ENCODE results near the gene TSPAN16. TPM values are rescaled to one million over a fixed set of nuclear protein-coding genes. Genes with fewer than 3 reads are reported as not detected.

The TSPAN16 gene
- total RNA-seq, 2 experiments from 2014 or later = not detected

GRCh38 chr19:11273989-11274388 is 22.0 kb upstream of the TSPAN16 start:
- no peak overlapping the region for H3K4me2 ChIP-seq (ENCODE audit: low read length)
- no peaks in the 10 kb centered on the region for H4K20me1 ChIP-seq (ENCODE audit: insufficient read depth, low read length)
- no peaks in the 10 kb centered on the region for H3K79me2 ChIP-seq (ENCODE audit: insufficient read depth, low read depth, low read length)
- BruUV-seq (replicated peaks) = no TSS peak
- H3K9me2 ChIP-seq (ENCODE audit: insufficient read depth, low read length) = no peaks in the 10 kb centered on the region
- DNase-seq (ENCODE audit: low spot score) = no peak
- CTCF ChIA-PET (ENCODE audit: unreplicated experiment) = no interaction called here
- H2AFZ ChIP-seq (ENCODE audit: low read length) = no peak overlapping the region
- no peaks in the 10 kb centered on the region for H3K9me3 ChIP-seq (ENCODE audit: low read length)
- H3K4me1 ChIP-seq (ENCODE audit: insufficient read depth, low read length, poor library complexity, severe bottlenecking) = no peaks in the 10 kb centered on the region
- no peak overlapping the region for H3K4me3 ChIP-seq (ENCODE audit: low read depth, low read length, poor library complexity, severe bottlenecking)
- intact Hi-C loops (cut with micrococcal nuclease; ENCODE audit: unreplicated experiment) = no loop called here
- TF ChIP-seq EZH2phosphoT487 (IDR thresholded peaks at IDR 0.05; ENCODE audit: borderline replicate concordance, low read depth, low read length) (no peak), CTCF (conservative IDR thresholded peaks at IDR 0.05; ENCODE audit: low read length) (no peak)
- H3K36me3 ChIP-seq (ENCODE audit: insufficient read depth, low read length) = no peaks in the 10 kb centered on the region
- POLR2A ChIA-PET = interaction anchor here (0.5 to 0.7 kb wide), 2 partner anchors 50 to 204 kb away, joined by 3 read pairs; no protein-coding TSS in a partner anchor
- H3K27ac ChIP-seq (ENCODE audit: low read depth, low read length, poor library complexity, severe bottlenecking) = no peak overlapping the region

GRCh38 chr19:11274533-11275086 is 21.4 kb upstream of the TSPAN16 start:
- intact Hi-C loops (cut with micrococcal nuclease; ENCODE audit: unreplicated experiment) = no loop called here
- TF ChIP-seq EZH2phosphoT487 (IDR thresholded peaks at IDR 0.05; ENCODE audit: borderline replicate concordance, low read depth, low read length) = no peak
- no peak for TF ChIP-seq CTCF (conservative IDR thresholded peaks at IDR 0.05; ENCODE audit: low read length)
- Histone ChIP-seq H3K27ac (ENCODE audit: low read depth, low read length, poor library complexity, severe bottlenecking) (no peak overlapping the region), H3K4me3 (ENCODE audit: low read depth, low read length, poor library complexity, severe bottlenecking) (no peak overlapping the region), H4K20me1 (ENCODE audit: insufficient read depth, low read length) (no peaks in the 10 kb centered on the region), H3K4me2 (ENCODE audit: low read length) (no peak overlapping the region), H3K9me3 (ENCODE audit: low read length) (no peaks in the 10 kb centered on the region), H3K9me2 (ENCODE audit: insufficient read depth, low read length) (no peaks in the 10 kb centered on the region), H3K79me2 (ENCODE audit: insufficient read depth, low read depth, low read length) (no peaks in the 10 kb centered on the region), H3K4me1 (ENCODE audit: insufficient read depth, low read length, poor library complexity, severe bottlenecking) (peaks cover 2% of the 10 kb centered on the region), H2AFZ (ENCODE audit: low read length) (no peak overlapping the region), H3K36me3 (ENCODE audit: insufficient read depth, low read length) (no peaks in the 10 kb centered on the region)
- POLR2A ChIA-PET = interaction anchor here (0.7 kb wide), 1 partner anchor 204 kb away, joined by 3 read pairs; no protein-coding TSS in a partner anchor
- no peak for DNase-seq (ENCODE audit: low spot score)
- no TSS peak for BruUV-seq (replicated peaks)
- CTCF ChIA-PET (ENCODE audit: unreplicated experiment) = no interaction called here

GRCh38 chr19:11278670-11279069 is 17.3 kb upstream of the TSPAN16 start:
- DNase-seq (ENCODE audit: low spot score) = no peak
- Histone ChIP-seq H3K36me3 (ENCODE audit: insufficient read depth, low read length) (no peaks in the 10 kb centered on the region), H3K4me3 (ENCODE audit: low read depth, low read length, poor library complexity, severe bottlenecking) (no peak overlapping the region), H3K9me3 (ENCODE audit: low read length) (no peaks in the 10 kb centered on the region), H2AFZ (ENCODE audit: low read length) (no peak overlapping the region), H3K27ac (ENCODE audit: low read depth, low read length, poor library complexity, severe bottlenecking) (no peak overlapping the region), H4K20me1 (ENCODE audit: insufficient read depth, low read length) (no peaks in the 10 kb centered on the region), H3K4me2 (ENCODE audit: low read length) (no peak overlapping the region), H3K4me1 (ENCODE audit: insufficient read depth, low read length, poor library complexity, severe bottlenecking) (peaks cover 8% of the 10 kb centered on the region), H3K79me2 (ENCODE audit: insufficient read depth, low read depth, low read length) (no peaks in the 10 kb centered on the region), H3K9me2 (ENCODE audit: insufficient read depth, low read length) (no peaks in the 10 kb centered on the region)
- no peak for TF ChIP-seq CTCF (conservative IDR thresholded peaks at IDR 0.05; ENCODE audit: low read length)
- TF ChIP-seq EZH2phosphoT487 (IDR thresholded peaks at IDR 0.05; ENCODE audit: borderline replicate concordance, low read depth, low read length) = no peak
- ChIA-PET POLR2A (interaction anchor here (0.5 to 1.1 kb wide), 4 partner anchors 9 to 96 kb away, joined by 3 to 4 read pairs (median 4); partner anchors contain the start of gene SWSAP1), CTCF (ENCODE audit: unreplicated experiment) (no interaction called here)
- intact Hi-C loops (cut with micrococcal nuclease; ENCODE audit: unreplicated experiment) = no loop called here
- BruUV-seq (replicated peaks) = no TSS peak

Data from OCI-LY7 (cell line).